ENCODE results near the gene GNG10.
"Not testable (repeated sequence)": the region's sequence is repeated elsewhere in the genome, so short reads cannot be mapped to it uniquely, and the experiment has no call there.

GRCh38 chr9:111617349-111617748 lies 44.1 kb upstream of the GNG10 start:
- not testable (repeated sequence) for TF ChIP-seq POLR2A, POLR2AphosphoS5, CTCF, EP300 (IDR thresholded peaks at IDR 0.05)

Measured in upper lobe of left lung (tissue), 4 donors.